Ishikawa (cell line): Measurements from ENCODE around the gene MED19.
A peak's percentile ranks its signal among the peaks of the same experiment; 100 is the strongest.

Source experiments
- CEBPB ChIP-seq: IDR thresholded peaks from 2 replicates; pipeline ENCODE4 v1.6.1; 2012
- CREB1 ChIP-seq: IDR thresholded peaks from 2 replicates; pipeline ENCODE4 v1.6.1; 2012; ENCODE audit warnings: low read depth
- EGR1 ChIP-seq: IDR thresholded peaks from 2 replicates; pipeline ENCODE4 v1.6.1; 2012
- EP300 ChIP-seq: IDR thresholded peaks from 2 replicates; pipeline ENCODE4 v1.6.1; 2012; ENCODE audit warnings: borderline replicate concordance
- FOXM1 ChIP-seq: IDR thresholded peaks from 2 replicates; pipeline ENCODE4 v1.6.1; 2012; ENCODE audit warnings: low read depth, borderline replicate concordance
- NFIC ChIP-seq: IDR thresholded peaks from 2 replicates; pipeline ENCODE4 v1.6.1; 2012
- RAD21 ChIP-seq: IDR thresholded peaks from 2 replicates; pipeline ENCODE4 v1.6.1; 2012; ENCODE audit warnings: low read depth
- TAF1 ChIP-seq: IDR thresholded peaks from 2 replicates; pipeline ENCODE4 v1.6.1; 2012; ENCODE audit warnings: low read depth, mild to moderate bottlenecking
- TCF12 ChIP-seq: IDR thresholded peaks from 2 replicates; pipeline ENCODE4 v1.6.1; 2012; ENCODE audit warnings: low read depth
- TEAD4 ChIP-seq: IDR thresholded peaks from 2 replicates; pipeline ENCODE4 v1.6.1; 2012
- YY1 ChIP-seq: IDR thresholded peaks from 2 replicates; pipeline ENCODE4 v1.6.1; 2012; ENCODE audit warnings: low read depth
- ZBTB7A ChIP-seq: IDR thresholded peaks from 2 replicates; pipeline ENCODE4 v1.6.1; 2012; ENCODE audit warnings: low read depth
- TF ChIP-seq, protein P1 (sequence below): IDR thresholded peaks from 2 replicates; pipeline ENCODE4 v1.6.1; 2012; ENCODE audit warnings: low read depth, mild to moderate bottlenecking
- TF ChIP-seq, protein P2 (sequence below): IDR thresholded peaks from 2 replicates; pipeline ENCODE4 v1.6.1; 2012
- TF ChIP-seq, protein P3 (sequence below): IDR thresholded peaks from 2 replicates; pipeline ENCODE4 v1.6.1; 2012

MED19 gene, protein sequence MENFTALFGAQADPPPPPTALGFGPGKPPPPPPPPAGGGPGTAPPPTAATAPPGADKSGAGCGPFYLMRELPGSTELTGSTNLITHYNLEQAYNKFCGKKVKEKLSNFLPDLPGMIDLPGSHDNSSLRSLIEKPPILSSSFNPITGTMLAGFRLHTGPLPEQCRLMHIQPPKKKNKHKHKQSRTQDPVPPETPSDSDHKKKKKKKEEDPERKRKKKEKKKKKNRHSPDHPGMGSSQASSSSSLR

DNA sequence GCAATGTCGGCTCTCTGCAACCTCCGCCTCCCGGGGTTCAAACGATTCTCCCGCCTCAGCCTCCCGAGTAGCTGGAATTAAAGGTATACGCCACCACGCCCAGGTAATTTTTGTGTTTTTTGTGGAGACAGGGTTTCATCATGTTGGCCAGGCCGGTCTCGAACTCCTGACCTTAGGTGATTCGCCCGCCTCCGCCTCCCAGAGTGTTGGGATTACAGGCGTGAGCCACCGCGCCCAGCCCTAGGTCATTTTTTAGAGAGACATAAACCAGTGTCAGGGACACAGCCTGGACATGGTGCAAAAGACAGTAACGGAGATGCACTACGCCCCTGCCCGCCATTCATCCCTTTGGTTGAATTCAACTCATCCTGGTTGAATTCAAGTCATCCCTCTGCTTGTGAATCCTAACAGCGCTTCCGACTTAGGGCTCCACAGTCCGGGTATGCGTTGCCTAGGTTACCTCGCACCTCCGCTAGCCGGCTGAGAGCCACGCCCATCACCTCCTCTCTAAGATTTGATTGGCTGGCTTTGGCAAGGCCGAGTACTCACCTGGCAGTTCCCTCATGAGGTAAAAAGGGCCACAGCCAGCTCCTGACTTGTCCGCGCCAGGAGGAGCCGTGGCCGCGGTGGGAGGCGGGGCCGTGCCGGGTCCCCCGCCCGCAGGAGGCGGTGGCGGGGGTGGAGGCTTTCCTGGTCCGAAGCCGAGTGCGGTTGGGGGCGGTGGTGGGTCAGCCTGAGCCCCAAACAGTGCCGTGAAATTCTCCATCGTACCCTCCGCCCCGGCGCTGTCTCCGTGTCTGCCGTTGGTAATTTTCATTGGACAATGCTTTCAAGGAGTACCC, at the start of gene MED19:
Gene MED19 (minus strand): TSS at position 802 of the 842 bp plus-strand sequence. CDS start 36 bp downstream, at position 766.
- TF ChIP-seq EGR1 (0 out of 2 replicates have a peak, but pooled peaks have one; percentile 45), CREB1 (no peak), EP300 (no peak), RAD21 (no peak), CEBPB (no peak), YY1 (no peak)
- TF ChIP-seq, protein P1, sequence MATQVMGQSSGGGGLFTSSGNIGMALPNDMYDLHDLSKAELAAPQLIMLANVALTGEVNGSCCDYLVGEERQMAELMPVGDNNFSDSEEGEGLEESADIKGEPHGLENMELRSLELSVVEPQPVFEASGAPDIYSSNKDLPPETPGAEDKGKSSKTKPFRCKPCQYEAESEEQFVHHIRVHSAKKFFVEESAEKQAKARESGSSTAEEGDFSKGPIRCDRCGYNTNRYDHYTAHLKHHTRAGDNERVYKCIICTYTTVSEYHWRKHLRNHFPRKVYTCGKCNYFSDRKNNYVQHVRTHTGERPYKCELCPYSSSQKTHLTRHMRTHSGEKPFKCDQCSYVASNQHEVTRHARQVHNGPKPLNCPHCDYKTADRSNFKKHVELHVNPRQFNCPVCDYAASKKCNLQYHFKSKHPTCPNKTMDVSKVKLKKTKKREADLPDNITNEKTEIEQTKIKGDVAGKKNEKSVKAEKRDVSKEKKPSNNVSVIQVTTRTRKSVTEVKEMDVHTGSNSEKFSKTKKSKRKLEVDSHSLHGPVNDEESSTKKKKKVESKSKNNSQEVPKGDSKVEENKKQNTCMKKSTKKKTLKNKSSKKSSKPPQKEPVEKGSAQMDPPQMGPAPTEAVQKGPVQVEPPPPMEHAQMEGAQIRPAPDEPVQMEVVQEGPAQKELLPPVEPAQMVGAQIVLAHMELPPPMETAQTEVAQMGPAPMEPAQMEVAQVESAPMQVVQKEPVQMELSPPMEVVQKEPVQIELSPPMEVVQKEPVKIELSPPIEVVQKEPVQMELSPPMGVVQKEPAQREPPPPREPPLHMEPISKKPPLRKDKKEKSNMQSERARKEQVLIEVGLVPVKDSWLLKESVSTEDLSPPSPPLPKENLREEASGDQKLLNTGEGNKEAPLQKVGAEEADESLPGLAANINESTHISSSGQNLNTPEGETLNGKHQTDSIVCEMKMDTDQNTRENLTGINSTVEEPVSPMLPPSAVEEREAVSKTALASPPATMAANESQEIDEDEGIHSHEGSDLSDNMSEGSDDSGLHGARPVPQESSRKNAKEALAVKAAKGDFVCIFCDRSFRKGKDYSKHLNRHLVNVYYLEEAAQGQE, result no peak
- TF ChIP-seq, protein P2, sequence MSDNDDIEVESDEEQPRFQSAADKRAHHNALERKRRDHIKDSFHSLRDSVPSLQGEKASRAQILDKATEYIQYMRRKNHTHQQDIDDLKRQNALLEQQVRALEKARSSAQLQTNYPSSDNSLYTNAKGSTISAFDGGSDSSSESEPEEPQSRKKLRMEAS, result peak; percentile 42; the same call in 1 of the 2 replicates

DNA sequence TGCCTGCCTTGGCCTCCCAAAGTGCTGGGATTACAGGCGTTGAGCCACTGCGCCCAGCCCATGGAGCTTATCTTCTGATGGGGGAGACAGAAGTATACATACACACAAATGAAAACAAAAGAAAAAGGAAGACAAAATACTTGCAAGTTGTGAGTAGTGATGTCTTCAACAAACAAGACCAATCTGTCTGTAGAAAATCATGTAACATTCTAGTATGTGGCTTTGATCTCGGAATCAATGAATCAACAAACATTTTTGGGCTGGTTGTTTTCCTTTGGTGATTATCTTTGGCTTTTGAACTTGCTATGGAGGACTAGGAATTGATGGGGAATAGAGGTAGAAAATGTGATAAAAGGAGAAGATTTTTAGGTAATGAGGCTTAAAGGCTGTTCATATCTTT, 46.2 kb upstream of the MED19 start:
- TF ChIP-seq TEAD4 (no peak), CEBPB (no peak), YY1 (no peak), TAF1 (no peak), NFIC (no peak), CREB1 (no peak)
- TF ChIP-seq, protein P3, sequence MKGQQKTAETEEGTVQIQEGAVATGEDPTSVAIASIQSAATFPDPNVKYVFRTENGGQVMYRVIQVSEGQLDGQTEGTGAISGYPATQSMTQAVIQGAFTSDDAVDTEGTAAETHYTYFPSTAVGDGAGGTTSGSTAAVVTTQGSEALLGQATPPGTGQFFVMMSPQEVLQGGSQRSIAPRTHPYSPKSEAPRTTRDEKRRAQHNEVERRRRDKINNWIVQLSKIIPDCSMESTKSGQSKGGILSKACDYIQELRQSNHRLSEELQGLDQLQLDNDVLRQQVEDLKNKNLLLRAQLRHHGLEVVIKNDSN, result no peak
- TF ChIP-seq, protein P2, result no peak

DNA sequence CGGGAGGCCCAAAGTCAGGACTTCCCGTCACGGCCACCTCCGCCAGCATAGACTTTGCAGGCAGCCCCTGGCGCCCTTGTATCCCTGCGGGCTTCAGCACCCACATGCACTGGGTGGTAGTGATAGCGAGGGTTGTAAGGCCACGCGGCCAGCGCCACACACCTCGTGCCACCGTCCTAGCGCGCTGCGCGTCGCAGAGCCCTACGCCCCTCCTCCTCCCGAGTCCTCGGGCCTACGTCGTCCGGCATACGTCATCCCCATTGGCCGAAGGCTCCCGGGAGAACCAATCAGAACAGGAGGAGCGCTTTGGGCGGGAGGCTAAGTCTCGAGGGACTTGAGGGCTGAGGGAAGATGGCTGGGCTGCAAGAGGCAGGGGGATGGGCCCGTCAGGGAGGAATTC, 40.9 kb upstream of the MED19 start:
- TF ChIP-seq ZBTB7A, result no peak
- TF ChIP-seq TCF12, result no peak
- TF ChIP-seq TEAD4, result no peak
- TF ChIP-seq YY1, result no peak
- TF ChIP-seq, protein P2, result no peak
- TF ChIP-seq, protein P1, result no peak
- TF ChIP-seq, protein P3, result no peak
- no peak for TF ChIP-seq EP300
- no peak for TF ChIP-seq FOXM1
- TF ChIP-seq EGR1, result no peak
- no peak for TF ChIP-seq CEBPB

DNA sequence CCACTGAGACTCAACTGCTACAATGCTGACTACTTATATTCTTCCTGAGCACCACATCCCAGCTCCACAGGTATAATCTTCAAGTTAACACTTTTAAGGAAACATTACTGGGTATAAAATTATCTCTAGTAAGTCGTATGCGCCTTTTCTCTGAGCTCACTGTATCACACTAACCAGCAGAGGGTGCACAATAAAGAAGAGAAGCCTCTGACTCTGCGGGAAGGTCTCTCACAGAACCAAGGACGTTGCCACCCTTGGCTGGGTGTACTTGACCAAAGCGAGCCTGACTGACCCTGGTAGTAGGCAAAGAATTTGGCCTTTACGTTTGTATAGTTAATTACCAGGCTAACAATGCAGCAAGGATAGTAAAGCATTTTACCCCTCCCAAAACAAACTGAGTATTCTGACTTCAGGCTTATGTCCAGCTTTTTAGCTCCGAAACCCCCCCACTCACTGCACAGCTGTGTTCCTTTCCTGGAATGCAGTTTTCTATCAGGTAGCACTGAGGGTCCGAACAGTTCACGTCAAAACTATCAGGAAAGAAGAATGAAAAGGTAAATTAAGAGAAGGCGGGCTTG, 39.8 kb upstream of the MED19 start, which contains the start of gene BTBD18:
Gene BTBD18 (minus strand): TSS at position 144 of the 578 bp plus-strand sequence. CDS start 631 bp downstream, outside the sequence.
- TF ChIP-seq TAF1 (no peak), RAD21 (peak; percentile 49)

DNA sequence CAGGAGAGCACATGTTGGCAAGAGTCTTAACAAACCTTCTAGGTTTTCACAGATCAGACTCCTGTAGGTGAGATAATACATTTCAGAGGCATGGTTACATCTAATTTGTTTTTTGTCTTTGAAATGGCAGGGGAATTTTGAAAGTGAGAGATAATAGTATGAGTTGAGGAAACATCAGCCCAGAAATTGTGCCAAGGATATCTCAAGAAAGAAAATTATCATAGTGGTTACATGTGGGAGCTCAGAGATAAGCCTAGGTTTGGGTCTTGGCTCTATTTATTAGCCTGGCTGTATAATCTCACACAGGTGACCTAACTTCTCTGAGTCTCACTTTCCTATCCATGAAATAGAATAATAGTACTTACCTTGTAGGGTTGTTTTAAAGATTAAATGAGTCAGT, 39.2 kb upstream of the MED19 start:
- no peak for TF ChIP-seq YY1
- TF ChIP-seq NFIC, result no peak
- TF ChIP-seq ZBTB7A, result no peak
- TF ChIP-seq, protein P2, result no peak
- no peak for TF ChIP-seq CREB1
- TF ChIP-seq, protein P3, result no peak
- no peak for TF ChIP-seq TCF12
- no peak for TF ChIP-seq TAF1
- TF ChIP-seq CEBPB, result no peak
- TF ChIP-seq EP300, result no peak
- no peak for TF ChIP-seq RAD21
- TF ChIP-seq FOXM1, result no peak
